ENCODE results near the gene ZNF746.

Gene ZNF746

GRCh38 chr7:149427096-149427680 lies 70.4 kb downstream of the ZNF746 start:
- no peak for DNase-seq (ENCODE audit: low read depth)

DNA sequence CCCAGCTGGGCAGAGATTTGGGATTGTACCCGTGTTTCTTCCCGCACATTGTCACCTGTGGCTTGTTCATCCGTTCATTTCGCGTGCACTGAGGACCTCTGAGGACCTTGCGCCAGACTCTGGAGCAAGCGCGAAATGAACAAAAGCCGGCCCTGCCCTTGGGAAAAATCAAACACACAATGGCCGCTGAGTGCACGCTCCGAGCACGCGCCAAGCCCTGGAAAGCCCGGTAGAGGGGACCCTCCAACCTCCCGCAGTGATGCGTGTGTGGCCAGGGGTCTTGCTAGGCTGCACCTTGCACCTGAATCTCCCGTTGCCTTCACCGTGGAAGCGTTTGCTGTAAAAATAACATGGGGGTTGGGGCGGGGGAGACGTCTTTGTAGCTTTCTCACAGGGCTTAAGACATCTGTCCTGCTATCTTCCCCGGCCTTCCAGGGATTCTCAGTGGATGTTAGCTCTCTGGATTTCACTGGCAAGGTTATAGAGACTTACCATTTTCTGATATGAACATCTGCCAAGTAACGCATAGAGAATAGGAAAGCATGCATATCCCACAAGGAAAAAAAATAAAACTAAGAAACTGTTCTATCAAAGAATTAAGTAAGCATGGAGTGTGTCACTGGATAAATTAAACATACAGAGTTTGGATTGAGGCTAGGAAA lies 74.0 kb downstream of the ZNF746 start:
- DNase-seq (ENCODE audit: low read depth) = no peak

DNA sequence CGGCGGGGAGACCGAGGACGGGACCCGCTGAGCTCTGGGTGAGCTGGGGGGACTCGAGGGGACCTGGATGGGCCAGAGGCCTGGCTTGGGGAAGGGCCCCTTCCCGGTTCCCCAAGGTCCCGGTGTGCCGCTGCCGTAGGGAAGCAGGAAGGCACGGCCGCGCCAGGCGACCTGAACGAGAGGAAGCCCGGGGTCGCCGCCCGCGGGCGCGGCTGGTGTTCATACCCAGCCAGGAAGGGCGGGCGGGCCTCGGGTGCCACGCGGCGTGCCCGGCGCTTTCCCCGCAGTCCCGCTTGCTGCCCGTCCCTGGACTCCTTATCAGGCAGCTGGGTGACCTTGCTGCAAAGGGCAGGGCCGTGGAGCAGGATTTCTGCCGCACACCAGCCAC lies 74.7 kb downstream of the ZNF746 start:
- DNase-seq (ENCODE audit: low read depth) = no peak

Measured in activated T-cell treated with anti-CD3 and anti-CD28 coated beads for 24 hours (primary cell).